ENCODE results near the gene ANKRD53.

ANKRD53 gene

DNA sequence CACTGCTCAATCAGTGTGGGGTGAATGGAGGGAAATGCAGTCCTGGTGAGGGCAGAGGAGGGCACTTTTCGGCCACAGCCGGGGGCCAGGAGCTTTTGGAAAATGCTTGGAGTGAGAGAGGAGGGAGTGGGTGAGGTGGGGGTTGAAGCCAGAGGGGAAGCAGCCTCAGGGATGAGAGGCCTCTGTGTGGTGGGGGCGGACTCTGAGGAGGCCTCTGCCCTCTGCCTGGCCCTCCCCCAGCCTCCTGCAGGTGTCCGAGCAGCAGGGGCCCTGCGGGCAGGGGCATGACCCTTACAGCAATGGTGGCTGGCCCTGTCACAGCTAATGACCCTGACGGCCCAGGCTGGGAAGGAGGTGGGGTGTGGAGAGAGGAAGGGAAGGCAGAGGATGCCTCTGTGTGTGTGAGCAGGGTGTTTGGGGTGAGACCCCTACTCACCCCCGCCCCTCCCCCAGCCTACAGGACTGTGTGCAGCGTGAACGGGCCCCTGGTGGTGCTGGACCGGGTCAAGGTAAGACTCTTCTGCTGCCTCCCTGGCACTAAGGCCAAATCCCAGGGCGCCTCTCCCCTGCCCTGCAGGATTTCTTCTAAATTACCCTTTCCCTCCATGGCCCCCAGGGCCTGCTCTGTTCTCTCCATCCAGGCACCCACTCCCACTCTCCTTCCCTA lies 35.1 kb upstream of the ANKRD53 start:
- DNase-seq (ENCODE audit: low read depth in 4 of 4, low spot score in 1 of 4), result no peak

DNA sequence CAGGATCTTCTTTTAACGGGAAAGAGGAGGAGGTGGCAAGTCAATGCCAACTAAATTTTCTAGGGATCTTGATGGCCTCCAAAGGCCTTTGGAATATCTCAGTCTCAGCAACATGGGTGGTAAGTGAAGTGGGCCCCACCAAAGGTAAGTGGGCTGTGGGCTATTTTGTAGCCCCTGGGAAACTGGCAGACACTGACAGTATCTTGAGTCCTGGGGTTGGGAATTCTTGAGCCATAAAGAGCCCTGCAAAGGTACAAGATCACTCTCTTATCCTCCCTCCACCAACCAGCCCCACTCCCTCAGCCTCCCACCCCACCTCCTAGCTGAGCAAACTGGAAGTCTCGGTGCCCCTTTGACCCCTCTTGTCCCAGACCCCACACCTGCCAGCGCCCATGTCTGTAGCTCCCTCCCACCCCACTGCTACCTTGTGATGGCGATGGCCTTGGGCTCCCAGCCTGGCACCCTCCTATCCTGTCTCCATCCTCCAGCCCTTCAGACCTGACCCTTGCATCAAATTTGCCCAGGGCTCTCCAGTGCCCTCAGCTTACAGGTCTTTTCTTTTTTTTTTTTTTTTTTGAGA lies 34.2 kb upstream of the ANKRD53 start:
- no peak for DNase-seq (ENCODE audit: low read depth in 4 of 4, low spot score in 1 of 4)

DNA sequence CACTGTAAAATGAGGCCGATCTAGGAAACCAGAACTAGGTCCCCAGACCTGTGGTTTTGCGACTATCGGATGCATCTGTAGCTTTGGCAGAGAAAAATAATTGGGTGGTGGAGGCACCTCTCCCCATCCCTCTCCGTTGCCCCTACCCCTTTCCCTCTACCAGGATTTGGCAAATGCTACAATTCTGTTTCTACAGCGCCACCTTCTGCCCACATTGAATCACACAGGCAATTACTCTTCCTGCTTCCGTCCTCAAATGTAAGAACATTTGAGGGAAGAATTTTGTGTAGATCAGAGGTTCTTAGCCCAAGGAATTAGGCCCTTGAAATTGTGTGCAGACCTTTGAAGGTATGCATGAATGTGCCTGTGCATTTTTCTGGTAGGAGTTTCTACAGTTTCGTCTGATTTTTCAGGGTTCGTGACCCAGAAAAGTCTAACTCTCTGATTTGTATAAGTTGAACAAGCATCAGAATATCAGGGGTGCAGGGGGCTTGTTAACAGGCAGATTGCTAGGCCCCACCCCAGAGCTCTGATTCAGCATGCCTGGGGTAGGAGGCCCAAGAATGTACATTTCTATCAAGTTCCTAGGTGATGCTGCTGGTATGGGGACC lies 31.5 kb upstream of the ANKRD53 start:
- DNase-seq (ENCODE audit: low read depth in 4 of 4, low spot score in 1 of 4), result peak in 3 of 4 experiments; percentile 15 to 33 (median 29)

DNA sequence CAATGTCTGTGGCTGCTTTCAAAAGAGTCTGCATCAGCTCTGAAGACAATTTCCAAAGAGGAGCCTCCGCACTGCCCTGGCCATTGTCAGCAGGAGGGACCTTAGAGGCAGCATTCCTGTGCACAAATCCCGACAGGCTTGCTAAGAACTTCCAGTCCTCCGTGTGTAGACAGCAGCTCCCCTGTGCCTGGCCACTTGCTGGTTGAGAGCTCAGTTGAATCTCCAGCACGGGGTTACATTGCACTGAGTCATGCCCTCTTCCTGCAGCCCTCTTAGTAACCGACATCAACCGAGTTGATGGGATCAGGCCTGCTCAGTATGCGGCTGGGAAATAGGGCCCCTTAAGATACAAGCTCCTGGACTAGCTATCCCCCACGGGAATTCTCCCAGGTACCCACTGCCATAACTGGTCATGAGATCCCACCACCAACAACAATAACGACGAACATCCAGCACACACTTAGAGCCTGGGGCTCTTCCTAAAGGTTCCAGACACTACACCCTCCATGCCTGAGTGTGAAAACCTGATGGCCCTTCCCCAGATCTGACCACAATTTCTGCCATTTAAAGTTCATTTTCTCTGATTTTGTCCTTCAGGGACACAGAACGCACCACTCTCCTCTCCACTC lies 30.8 kb upstream of the ANKRD53 start:
- DNase-seq (ENCODE audit: low read depth in 4 of 4, low spot score in 1 of 4), result no peak

DNA sequence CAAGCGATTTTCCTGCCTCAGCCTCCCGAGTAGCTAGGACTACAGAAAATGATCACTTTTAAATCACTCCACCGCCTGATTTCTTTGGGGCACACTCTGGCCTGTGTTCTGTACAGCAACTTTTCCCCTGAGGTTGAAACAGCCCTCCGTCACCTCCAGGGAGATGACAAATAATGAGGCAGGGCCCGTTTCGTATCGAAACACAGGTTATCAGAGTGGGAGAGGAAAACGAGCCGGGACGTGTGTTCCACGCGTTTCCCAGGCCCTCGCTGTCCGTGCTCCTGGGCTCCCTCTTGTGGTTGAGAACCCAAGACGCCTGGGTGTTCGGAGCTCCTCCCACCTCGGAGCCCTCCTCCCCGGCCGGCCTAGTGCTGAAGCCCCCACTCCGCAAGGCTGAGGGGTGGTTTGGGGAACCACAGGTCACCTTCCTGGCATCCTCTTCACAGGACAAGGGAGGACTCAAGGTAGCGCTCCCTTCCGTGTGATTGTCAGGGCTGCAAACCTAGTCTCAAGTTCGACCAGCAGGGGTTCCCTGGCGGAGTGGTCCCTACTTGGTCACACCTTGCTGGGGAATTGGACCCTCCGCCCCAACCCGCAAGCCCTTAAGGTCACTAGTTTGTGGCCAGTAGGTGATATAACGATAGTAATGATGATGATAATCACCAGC lies 30.0 kb upstream of the ANKRD53 start:
- peak; percentile 56 to 74 (median 71) for DNase-seq (ENCODE audit: low read depth in 4 of 4, low spot score in 1 of 4)

DNA sequence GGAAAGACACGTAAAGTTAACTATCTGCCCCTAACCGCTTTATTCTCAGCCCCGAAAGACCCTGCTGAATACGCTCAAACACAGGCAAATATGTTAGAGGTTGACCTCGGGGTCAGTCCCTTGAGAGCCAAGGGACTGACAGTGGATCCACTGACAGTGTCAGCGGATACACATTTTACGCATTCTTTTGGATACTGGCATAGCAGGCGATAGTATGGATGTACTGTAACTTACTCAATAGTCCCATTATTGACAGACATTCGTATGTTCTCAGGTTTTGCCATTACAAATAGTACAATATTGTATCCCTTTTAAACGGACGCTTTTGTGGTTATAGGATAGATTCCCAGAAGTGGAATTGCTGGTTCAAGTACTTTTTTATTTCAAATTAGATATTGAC lies 29.3 kb upstream of the ANKRD53 start:
- DNase-seq (ENCODE audit: low read depth in 4 of 4, low spot score in 1 of 4), result no peak

DNA sequence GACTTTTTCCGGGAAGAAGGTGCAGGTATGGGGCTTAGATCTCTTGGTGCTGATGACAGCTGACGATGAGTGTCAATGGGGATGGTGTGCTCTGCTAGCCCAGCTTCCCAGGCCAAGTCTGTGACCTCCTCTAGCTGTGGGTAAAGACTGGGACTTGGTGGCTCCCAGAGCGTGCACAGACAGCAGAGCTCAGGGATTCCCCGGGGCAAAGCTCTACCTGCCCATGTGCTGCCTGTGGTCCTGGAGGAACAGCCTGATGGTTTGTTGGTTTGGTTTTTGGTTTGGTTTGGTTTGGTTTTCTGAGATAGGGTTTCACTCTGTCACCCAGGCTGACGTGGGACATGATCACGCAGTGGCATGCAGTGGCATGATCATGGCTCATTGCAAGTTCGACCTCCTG lies 23.5 kb upstream of the ANKRD53 start:
- no peak for DNase-seq (ENCODE audit: low read depth in 4 of 4, low spot score in 1 of 4)

DNA sequence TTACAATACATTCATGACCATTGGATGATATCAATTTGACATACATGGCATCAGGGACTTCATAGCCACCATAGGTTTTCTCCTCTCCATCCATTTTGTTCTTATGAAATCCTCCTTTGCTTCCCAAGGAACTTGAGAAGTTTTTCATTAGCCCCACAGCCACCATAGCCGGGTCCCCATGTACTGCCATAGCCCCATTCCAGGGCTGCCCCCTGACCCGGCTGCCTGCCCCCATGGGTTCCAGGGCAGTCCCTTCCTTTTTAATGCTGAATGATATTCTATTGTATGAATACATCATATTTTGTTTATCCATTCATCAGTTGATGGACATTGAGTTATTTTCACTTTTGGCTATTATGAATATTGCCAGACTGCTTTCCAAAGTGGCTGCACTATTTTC lies 22.3 kb upstream of the ANKRD53 start:
- DNase-seq (ENCODE audit: low read depth in 4 of 4, low spot score in 1 of 4), result no peak

DNA sequence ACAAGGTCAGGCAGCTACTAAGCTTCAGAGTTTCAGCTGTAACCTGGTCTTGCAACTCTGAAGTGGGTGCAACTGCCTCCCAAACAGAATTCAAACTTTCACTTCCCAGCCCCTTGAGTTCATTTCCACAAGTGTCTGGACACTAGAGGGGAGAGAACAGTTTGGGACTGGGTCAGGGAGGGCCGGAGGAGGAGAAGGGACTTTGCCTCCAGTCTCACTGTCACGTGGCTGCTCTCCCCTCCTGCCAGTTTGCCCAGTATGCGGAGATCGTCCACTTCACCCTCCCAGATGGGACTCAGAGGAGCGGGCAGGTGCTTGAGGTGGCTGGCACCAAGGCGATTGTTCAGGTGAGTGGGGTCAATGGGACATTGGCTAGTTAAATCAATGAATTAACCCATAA lies 20.6 kb upstream of the ANKRD53 start:
- no peak for DNase-seq (ENCODE audit: low read depth in 4 of 4, low spot score in 1 of 4)

DNA sequence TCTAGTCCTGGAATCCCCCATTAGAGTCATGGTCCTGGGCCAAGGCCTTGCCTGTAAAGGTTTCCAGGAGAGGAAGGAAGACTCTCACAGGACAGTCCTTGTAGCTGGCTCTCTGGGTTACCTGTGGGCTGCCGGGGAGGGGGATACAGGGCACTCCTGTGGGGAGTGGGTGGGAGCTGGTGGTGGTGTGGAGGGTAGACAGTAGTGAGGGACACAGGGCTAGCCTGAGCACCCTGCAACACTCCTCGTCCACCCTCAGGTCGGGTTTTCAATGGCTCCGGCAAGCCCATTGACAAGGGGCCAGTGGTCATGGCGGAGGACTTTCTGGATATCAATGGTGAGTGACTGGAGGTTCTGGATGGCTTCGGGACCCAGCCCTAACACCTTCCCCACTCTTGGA lies 19.7 kb upstream of the ANKRD53 start:
- DNase-seq (ENCODE audit: low read depth in 4 of 4, low spot score in 1 of 4), result no peak

DNA sequence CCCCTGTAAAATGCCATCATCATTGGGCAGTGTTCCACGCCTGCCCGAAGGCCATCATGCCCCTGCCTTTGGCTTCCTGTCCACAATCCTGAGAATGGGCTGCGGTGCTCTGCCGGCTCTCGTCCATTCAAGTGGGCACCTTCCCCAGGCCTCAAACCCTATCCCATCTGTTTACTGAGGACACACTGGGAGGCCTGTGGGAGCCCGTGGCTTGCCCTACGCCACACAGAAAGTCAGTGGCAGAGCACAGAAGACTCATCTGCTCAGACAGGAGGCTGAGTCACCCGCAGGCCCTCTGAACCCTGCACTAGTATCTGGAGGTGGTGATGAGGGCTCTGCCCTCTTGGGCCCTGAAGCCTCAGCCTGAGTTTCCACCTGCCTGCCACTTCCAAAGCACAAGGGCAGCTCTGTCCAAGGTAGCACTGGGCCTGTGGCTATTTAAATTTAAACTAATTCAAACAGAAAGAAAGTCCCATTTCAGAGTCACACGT lies 19.1 kb upstream of the ANKRD53 start:
- no peak for DNase-seq (ENCODE audit: low read depth in 4 of 4, low spot score in 1 of 4)

DNA sequence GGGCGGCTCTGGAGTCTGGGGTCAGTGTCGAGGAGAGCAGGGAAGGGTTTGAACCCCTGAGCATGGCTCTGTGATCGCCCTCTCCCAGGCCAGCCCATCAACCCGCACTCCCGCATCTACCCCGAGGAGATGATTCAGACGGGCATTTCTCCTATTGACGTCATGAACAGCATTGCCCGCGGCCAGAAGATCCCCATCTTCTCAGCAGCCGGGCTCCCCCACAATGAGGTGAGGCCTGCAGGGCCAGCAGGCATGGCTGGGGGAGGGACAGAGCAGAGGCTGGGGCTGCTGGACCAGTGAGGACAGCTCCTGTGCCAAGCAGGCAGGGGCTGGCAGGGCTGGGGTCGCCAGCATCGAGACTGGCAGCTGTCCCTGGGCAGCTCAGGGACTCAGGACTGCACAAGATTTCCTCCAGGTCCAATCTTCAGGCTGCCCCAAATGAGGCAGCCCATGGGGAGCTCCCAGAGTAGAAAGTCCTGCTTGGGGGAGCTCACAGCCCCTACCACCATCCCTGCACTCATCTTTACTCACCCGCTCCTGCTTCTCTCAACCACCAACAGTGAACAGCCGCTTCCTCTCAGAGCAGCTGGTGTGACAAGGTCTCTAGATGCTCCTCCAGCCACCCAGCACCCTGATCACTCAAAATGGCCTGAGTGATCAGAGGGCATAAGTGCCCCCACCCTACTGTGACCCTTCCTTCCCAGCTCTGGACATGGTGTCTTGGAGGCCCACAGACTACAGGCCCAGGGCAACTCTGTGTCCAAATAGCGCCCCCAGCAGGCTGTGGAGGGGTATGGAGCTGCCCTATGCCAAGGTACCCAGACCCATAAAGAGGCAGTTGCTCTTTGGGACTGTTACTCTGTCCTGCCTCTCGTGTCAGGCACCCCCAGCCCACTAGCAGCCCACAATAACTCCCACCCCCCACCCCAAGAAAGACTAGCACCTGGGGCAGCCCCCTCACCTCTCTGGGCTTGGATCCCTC lies 18.3 kb upstream of the ANKRD53 start:
- DNase-seq (ENCODE audit: low read depth in 4 of 4, low spot score in 1 of 4), result no peak

DNA sequence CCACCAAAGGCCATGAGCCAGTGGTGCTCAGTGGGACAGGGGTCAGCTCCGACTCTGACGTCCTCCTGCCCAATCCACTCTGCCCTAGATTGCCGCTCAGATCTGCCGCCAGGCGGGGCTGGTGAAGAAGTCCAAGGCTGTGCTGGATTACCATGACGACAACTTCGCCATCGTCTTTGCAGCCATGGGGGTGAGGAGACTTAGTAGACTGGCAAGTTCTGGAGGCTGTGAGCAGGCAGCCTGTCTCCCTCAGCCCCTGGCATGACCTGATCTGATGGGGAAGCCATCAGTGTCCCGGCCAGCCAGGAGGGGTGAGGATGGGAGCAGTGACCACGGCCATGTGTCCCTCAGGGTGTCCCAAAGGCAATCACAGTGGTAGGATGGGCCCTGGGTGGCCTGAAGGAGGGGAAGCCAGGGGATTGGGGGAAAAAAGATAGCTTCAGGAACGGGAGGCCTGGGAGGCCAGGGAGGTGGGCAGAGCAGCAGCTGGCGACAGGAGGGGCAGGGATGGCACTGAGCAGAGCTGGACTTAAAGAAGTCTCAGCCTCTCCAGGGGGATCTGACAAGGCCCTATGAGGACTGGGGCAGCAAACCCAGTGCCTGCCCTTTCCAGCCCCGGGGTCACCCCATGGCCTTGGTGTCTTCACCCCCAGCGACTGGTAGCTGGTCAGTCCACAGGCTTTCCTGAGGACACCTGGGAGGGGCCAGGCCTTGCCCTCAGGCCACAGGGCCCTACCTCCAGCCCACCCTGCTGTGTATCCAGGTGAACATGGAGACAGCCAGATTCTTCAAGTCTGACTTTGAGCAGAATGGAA lies 17.4 kb upstream of the ANKRD53 start:
- DNase-seq (ENCODE audit: low read depth in 4 of 4, low spot score in 1 of 4), result no peak

DNA sequence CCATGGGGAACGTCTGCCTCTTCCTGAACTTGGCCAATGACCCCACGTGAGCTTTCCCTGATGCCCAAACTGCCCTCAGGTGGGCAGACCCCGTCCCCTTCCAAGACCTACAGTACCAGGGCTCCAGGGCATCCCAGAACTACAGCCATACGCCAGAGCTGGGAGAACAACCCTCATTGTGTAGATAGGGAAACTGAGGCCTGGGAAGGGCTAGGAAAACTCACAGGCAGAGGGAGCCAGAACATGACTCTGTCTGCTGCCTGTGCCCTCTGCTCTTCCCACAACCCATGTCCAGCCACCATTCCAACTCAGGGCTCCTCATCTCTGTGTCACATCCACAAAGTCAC lies 16.8 kb upstream of the ANKRD53 start:
- DNase-seq (ENCODE audit: low read depth in 4 of 4, low spot score in 1 of 4), result no peak

DNA sequence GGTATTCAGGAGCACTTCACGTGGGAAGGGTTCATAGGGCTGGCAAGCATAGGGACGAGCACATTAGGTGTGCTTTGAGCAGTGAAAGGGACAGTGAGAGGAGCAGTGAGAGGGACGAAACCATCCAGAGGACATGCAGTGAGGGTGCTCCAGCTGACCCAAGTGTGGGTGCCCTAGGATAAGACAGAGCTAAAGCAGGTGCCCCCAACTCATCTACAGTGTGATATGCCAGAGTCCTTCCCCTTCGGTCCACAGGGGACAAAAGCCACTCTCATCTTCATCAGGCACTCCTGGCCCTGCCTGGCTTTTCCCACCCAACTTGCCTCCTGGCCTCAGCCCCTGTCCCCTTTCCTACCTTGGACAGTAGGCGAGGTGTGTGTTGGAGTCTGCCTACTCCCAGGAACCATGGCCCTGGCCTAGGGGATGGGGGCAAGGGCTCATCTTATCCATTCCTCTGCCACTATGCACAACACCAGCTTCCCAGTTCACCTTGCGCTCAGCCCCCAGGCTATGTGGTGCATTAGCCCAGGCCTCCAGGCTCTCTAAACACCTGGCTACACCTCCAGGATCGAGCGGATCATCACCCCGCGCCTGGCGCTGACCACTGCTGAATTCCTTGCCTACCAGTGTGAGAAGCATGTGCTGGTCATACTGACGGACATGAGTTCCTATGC lies 16.1 kb upstream of the ANKRD53 start:
- DNase-seq (ENCODE audit: low read depth in 4 of 4, low spot score in 1 of 4), result no peak

DNA sequence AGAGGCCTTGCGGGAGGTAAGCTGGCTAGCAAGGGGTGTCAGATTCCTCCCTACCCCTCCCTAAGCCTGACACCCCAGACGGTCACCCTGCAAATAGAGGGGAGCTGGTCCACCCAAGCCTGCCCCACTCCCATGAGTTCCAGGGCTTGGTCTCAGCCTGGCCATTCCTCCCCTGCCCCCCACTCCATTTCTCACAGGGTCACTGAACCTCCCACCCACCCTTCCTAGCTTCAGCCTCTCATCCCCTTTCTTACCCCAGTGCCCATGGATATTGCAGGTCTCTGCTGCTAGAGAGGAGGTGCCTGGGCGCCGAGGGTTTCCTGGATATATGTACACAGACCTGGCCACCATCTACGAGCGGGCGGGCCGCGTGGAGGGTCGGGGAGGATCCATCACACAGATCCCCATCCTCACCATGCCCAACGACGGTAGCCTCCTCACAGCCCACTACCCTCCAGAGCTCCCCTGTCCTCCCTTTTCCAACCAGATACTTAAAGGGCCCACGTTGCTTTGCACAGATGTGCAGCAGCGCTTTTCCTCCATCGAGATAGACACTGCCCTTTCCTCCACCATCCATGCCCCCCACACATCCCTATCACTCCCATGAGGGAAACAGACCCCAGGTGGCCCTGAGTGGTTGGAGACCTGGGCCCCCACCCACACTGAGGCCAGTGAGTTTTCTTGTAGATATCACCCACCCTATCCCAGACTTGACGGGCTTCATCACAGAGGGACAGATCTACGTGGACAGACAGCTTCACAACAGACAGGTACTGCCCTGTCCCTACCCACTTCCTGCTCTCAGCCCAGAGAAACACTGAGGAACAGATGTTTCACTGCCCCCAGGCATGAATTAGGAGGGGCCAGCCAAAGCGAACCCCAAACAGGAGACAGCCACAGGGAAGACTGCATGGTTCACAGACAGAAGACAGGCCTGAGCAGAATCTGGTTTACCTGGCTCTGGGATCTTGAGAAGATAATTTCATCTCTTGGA lies 15.2 kb upstream of the ANKRD53 start:
- no peak for DNase-seq (ENCODE audit: low read depth in 4 of 4, low spot score in 1 of 4)

DNA sequence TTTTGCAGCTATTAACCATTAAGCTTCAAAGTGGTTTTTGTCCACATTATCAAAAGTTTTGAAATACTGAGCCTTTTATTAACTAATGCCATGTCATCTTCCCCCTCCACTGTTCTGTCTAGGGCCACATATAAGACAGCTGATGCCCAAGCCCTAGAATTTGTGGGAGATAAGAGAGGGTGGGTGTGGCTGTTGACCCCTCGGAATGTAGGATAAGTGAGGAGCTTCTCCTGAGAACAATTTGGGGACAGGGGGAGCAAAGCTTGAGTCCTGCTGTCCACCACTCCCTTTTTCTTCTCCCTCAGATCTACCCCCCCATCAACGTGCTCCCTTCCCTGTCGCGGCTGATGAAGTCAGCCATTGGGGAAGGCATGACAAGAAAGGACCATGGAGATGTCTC lies 14.3 kb upstream of the ANKRD53 start:
- no peak for DNase-seq (ENCODE audit: low read depth in 4 of 4, low spot score in 1 of 4)

All from stimulated activated CD4-positive, alpha-beta T cell treated with anti-CD3 and anti-CD28 coated beads, Interleukin-1b, Interleukin-23, amount 100 ng/mL, for 24 hours (primary cell).